ENCODE results near the gene MGAT4B.

- TF ChIP-seq EZH2 (IDR thresholded peaks at IDR 0.05; ENCODE audit: low read length, missing control alignments) (no peak), CTCF (conservative IDR thresholded peaks at IDR 0.05 in 1 of 2, IDR thresholded peaks at IDR 0.05 in 1 of 2; ENCODE audit: low read depth in 1 of 2, low read length in 2 of 2) (no peak)
Observed at GRCh38 chr5:179834120-179834519, 27.5 kb upstream of the MGAT4B start.

All from fibroblast of lung (primary cell).